ENCODE measurements around the gene PLVAP.

The PLVAP gene, protein sequence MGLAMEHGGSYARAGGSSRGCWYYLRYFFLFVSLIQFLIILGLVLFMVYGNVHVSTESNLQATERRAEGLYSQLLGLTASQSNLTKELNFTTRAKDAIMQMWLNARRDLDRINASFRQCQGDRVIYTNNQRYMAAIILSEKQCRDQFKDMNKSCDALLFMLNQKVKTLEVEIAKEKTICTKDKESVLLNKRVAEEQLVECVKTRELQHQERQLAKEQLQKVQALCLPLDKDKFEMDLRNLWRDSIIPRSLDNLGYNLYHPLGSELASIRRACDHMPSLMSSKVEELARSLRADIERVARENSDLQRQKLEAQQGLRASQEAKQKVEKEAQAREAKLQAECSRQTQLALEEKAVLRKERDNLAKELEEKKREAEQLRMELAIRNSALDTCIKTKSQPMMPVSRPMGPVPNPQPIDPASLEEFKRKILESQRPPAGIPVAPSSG

DNA sequence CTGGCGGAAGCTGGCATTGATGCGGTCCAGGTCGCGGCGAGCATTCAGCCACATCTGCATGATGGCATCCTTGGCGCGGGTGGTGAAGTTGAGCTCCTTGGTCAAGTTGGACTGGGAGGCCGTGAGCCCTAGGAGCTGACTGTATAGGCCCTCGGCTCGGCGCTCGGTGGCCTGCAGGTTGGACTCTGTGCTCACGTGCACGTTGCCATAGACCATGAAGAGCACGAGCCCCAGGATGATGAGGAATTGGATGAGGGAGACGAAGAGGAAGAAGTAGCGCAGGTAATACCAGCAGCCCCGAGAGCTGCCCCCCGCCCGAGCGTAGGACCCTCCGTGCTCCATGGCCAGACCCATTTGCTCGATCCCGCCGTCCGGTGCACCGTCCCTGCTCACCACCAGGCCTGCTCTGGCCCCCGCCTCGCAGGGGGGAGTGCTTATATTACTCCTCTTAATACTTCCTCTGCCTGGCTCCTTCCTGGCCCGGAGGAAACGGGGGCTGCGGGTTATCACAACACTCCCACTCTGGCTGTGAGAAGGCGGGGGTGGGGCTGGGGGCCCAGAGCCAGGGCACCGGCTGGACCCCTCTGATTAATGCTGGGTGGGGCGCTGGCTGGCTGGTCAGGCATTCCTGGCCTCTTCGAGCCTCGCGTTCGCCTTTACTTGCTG, at the start of gene PLVAP:
Gene PLVAP (minus strand): TSS at position 408 of the 666 bp plus-strand sequence. CDS start 54 bp downstream, at position 354.
- no peak for DNase-seq (ENCODE audit: insufficient read length, low spot score)
- FAIRE-seq = no peak

DNA sequence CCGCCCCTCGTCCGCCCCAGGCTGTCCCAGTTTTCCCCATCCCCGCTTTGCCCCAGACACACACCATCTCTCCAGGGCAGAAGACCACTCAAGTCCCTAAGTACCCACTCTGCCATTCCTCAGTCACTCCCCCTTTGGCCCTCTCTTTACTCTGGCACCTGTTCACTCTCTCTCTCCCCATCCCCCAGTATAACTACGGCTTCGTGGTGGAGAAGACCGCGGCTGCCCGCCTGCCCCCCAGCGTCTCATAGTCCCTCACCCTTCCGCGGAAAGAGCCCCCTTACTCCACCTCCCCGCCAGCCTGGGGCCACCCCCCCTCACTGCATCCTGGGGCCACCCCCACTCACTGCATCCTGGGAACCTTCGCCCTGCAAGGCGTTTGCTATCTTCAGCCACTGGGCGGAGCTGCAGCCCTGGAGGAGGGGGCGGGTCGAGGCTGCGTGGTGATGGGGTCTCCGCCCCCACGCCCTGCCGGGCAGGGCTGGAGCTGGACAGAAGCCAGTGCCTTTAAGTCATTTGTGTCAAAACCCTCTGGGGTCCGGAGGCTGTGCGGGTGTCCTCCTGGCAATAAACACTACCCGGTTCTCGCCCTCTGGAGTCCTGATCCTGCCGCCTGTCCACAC, 47.7 kb upstream of the PLVAP start:
- FAIRE-seq (no peak), DNase-seq (ENCODE audit: insufficient read length, low spot score) (no peak)

DNA sequence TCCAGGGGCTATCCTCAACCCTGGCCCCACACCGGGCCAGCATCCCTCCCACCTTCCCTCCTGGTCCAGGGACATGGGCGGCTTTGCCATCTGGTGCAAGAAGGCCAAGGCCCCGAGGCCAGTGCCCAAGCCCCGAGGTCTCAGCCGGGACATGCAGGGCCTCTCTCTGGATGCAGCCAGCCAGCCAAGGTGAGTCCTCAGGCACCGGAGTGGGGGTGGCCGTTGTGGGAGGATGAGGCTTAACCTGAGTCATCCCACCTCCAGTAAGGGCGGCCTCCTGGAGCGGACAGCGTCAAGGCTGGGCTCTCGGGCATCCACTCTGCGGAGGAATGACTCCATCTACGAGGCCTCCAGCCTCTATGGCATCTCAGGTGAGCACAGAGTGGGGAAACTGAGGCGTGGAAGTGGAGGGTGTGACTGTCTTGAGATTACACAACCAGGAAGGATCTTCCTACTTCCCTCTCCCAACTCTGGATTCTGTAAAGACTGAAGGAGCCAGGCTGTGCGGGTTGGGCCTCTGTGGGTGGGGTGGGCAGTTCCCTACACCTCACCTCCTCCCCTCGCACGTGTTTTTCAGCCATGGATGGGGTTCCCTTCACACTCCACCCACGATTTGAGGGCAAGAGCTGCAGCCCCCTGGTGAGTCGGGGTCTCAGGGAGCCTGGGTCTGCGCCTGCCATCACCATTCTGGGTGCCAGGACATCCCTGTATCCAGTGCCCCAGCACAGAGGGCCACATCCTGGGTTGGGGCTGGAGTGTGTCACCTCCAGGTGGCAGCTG, 46.5 kb upstream of the PLVAP start:
- FAIRE-seq (no peak), DNase-seq (ENCODE audit: insufficient read length, low spot score) (no peak)

DNA sequence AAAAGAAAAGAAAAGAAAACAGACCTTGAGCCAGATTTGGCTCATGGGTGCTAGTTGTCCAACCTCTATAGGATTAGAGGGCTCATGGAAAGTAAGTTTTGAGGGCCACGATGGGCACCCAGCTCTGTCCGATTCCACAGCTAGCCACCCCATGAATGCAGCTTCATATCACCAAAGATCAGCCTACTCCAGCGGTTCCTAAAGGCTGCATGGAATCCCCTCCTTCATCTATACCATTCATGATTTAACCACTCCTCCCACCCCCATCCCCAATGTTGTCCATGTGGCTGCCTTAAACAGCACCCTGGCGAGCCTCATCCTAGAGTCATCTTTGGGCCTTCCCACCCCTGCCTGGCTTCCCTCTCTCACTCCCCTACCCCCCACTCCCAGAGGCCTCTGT, 44.8 kb upstream of the PLVAP start:
- DNase-seq (ENCODE audit: insufficient read length, low spot score) (no peak), FAIRE-seq (no peak)

DNA sequence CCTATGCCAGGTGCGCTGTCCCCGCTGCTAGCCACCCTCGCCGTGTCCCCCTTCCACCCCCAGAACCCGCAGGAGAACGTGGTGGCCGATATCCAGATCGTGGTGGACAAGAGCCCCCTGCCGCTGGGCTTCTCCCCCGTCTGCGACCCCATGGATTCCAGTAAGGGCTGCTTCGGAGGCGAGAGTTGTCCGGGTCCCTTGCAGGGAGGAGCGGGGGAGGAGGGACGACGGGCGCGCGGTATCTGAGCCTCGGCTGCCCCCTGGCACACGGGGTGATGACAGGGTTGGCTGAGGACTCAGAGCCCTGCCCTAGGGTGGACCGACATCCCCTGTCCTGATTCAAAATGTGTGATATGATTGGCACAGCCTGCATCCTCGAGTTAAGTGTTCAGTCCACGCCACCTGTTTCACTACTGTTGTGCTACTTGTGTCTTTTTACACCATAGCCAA, 43.4 kb upstream of the PLVAP start:
- FAIRE-seq = no peak

DNA sequence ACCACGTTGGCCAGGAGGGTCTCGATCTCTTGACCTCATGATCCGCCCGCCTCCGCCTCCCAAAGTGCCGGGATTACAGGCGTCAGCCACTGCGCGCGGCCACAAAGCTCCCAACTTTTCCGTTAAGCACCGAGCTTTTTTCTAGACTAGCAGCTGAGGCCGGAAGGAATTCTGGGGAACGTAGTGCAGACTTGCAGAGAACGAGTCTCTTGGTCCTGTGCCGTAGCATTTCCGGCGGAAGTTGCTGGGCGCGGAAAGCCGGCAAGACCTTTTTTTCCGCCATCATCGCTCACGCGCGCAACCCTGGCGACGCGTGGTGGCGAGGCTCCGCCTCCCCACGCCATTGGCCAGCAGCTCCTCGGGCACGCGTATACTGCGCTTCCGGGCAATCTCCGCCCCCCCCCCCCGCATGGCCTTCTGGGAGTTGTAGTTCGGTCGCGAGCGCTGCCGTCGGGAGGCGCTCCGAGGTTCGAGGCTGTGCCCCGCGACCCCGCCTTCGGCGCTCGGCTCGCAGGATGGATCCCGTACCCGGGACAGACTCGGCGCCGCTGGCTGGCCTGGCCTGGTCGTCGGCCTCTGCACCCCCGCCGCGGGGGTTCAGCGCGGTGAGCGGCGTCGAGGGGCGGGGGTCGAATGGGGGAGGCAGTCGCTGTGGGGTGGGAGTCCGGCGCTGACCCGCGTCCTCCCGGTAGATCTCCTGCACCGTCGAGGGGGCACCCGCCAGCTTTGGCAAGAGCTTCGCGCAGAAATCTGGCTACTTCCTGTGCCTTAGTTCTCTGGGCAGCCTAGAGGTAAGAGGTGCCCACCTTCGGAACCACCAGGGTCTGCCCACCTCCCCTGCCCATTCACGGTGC, 42.7 kb upstream of the PLVAP start, which contains the start of gene MVB12A:
Gene MVB12A (plus strand): TSS at position 427 of the 854 bp plus-strand sequence. CDS start 89 bp downstream, at position 516.
- DNase-seq (ENCODE audit: insufficient read length, low spot score) (peak; percentile 99), FAIRE-seq (peak; percentile 95)

More for the DNA sequence above, 43.4 kb upstream of the PLVAP start:
- no peak for DNase-seq (ENCODE audit: insufficient read length, low spot score)

DNA sequence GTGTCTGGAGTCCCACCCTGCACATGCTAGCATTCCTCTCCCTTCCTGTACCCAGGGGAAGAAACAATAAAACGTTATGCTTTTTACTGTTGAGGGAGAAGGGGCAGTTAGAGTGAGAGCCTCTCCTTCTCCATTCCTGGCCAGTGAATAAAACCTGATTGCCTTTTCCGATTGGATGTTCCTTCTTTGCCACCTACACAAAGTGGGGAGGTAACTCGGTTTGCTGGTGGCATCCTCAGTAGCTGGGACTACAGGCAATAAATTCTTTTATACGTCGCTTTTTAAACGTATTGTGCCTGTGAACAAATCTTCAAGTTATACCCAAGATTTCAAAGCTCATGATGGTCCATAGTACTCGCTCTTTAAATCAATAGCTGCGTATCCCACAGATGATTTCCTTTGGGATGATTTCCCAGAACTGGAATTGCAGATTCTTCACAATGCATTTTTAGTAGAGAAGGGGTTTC, 42.0 kb upstream of the PLVAP start:
- no peak for DNase-seq (ENCODE audit: insufficient read length, low spot score)

DNA sequence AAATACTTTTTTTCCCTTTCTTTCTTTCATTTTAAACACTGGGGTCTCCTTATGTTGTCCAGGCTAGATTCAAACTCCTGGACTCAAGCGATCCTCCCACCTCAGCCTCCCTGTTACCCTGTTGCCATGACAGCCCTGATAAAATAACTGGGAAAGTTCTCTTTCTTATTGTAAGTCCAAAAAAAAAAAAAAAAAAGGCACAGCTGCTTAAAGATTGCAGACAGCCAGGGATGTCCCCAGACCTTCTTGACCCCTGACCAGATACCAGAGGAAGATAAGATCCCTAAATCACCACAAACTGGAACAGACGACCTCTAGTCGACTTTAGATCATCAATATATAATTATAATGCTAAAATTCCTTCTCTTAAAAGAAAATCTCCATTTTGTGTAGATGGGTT, 41.6 kb upstream of the PLVAP start:
- DNase-seq (ENCODE audit: insufficient read length, low spot score) (no peak), FAIRE-seq (no peak)

More for the DNA sequence above, 42.0 kb upstream of the PLVAP start:
- no peak for FAIRE-seq

DNA sequence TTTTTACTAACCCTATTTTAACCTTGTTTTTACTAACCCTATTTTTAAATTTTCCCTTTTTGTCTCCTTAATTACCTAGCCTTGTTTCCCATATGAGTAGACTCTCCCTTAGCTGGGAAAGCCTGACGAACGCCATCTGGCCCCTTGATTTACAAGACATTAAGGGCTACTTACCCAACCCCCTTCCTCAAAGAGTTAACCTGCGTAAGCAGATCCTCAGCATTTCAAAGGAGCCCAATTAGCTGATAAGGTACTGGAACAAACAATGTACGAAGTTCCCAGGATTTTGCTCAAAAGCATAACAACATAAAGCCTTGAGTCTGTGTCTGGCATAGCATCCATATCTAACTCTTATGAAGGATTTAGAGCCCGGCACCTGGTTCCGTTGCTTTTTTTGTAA, 38.0 kb upstream of the PLVAP start:
- FAIRE-seq (no peak), DNase-seq (ENCODE audit: insufficient read length, low spot score) (no peak)

DNA sequence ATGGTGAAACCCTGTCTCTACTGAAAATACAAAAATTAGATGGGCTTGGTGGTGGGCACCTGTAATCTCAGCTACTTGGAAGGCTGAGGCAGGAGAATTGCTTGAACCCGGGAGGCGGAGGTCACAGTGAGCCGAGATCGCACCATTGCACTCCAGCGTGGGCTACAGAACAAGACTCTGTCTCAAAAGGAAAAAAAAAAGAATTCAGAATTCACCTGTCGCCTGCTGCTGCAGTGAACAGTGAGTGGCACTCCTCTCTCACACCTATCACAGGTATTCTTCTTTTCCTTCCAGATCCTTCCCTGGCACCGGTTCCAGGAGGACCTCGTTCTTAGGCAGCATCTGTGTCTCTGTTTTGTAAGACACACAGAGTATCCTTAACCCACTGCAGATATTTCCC, 37.0 kb upstream of the PLVAP start:
- no peak for DNase-seq (ENCODE audit: insufficient read length, low spot score)
- FAIRE-seq = no peak

DNA sequence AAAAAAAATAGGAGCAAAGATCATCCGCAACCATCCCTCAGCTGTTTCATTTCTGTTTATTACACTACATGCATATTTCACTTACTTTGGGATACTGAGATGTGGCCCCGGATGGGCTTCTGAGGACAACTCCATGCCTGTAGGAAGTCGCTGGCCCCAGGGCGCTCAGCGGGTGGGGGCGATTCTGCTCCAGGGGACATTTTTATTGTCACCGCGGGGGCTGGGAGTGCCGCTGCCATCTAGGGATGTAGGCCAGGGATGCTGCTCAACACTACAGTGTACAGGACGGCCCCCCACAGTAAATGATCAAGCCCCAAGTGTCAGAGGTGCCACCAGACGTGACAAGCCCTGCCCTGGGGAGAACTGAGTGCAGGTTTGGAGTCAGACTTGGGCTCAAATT, 34.7 kb upstream of the PLVAP start:
- FAIRE-seq = no peak
- no peak for DNase-seq (ENCODE audit: insufficient read length, low spot score)

DNA sequence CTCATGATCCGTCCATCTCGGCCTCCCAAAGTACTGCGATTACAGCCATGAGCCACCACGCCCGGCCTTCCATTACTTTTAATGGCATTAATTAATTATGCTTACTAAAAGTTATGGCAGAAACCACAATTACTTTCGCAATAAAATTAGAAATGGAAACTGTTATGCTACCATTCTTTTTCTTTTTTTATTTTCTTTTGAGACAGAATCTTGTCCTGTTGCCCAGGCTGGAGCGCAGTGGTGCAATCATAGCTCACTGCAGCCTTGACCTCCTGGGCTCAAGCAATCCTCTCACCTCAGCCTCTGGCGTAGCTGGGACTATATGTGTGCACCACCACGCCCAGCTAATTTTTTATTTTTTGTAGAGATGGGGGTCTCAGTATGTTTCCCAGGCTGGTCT, 32.8 kb upstream of the PLVAP start:
- DNase-seq (ENCODE audit: insufficient read length, low spot score) (no peak), FAIRE-seq (no peak)

DNA sequence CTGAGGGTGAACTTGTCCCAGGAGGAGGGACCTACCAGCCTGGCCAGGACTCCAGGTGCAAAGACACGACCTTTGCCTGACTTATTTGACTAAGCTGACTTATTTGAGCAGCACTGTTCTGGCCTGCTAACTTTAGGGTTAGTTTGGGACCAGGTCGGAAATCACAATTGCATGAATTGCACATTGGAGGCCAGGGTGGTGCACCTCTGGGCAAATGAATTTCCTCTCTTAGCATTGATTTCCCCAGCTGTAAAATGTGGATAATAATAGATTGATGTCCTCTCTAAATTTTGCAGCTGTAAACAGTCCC, 29.7 kb upstream of the PLVAP start:
- FAIRE-seq (no peak), DNase-seq (ENCODE audit: insufficient read length, low spot score) (no peak)

DNA sequence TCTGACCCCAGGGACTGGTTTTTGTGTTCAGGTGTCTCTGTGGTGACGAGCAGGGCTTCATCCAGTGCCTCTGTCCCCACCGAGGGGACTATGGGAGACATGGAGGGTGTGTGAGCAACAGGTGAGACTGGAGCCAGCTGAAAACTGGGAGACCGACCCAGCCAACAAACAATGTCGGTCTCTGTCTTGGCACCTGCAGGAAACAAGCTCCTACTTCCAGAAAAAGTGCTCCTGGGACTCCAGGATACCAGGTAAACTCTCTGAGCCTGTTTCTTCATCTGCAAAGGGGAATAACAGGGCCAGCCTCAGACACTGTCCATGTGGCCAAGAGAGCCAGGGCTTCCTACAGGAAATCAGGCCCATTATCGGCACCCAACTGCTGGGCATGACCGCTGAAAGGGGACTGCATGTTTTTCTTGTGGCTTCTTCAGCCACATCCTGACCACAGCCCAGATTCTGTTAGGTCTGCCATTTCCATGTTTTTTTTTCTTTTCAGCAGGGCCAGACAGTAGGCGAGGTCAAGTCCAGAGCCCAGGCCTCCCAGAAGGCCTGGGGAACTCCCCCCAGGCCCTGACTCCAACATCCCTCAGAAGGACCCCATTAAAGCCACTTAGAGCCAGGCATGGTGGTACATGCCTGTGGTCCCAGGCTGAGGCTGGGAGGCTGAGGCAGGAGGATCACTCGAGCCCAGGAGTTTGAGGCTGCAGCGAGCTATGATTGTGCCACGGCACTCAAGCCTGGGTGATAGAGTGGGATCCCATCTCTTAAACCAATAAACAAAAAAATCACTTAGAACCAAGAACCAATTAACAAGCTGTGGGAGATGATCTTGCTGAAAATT, 29.1 kb upstream of the PLVAP start:
- DNase-seq (ENCODE audit: insufficient read length, low spot score) (no peak), FAIRE-seq (no peak)

DNA sequence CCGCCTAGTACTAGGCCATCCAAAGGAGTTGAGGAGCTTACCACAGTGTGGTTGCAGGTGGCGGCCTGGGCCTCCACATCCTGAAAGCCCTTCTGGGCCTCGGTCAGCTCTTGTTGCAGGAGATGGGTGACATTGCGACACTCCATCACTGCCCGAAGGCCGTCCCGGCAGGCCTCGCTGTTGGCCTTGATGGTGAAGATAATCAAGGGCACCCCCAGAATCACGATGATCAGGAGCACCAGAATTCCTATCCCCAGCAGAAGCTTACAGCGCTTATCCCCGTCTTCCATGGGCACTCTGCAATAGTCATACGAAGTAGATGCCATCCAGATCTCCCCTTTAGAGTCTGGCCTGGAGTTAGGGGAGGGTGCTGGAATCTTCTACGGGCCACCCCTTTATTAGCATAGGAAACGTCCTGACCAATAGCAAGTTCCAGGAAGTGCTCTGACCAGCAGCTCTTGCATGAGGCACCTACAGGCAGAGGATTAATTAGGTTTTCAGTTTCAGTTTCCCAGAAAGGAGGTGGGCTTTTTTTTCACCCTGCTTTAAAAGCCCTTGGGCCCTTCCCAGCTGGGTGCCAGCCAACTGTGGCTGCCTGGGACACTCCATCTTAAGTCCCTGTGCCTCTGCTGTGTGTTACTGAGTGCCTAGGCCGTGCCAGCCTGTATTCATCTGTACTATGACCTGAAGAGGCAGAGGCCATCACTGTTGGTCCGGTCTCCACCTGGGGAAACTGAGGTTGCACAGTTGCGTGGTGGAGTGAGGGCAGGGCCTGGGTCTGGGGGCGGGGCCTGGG, 28.3 kb upstream of the PLVAP start, which contains the start of gene BST2:
Gene BST2 (minus strand): TSS at position 381 of the 796 bp plus-strand sequence. CDS start 55 bp downstream, at position 326.
- DNase-seq (ENCODE audit: insufficient read length, low spot score) = peak; percentile 75

DNA sequence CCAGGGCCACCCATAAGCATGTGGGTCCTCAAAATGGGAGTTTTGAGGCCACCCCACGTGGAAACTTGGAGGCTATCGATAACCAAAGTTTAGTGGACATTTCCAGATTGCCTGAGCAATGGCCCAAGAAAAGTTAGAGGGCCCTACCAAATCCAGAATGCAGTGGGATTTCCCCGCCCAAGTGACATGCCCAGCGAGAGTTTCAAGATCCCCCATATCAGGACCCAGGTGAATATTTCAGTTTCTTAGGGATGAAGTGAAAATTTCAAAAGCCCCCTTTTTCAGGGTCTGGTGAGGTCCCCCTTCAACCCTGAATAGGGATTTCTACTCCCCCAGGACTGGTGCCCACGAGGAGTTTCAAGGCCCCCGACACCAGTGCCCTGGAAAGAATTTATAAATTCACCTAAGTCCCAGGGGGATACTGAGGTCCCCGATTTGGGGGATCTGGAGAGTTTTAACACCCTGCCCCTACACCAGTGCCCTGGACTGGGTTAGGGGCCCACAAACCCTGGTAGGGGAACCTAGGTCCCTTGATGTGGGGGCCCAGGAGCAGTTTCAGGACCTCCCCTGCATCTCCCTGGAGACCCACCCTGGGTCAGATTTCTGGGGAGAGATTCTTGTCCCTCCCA, 27.6 kb upstream of the PLVAP start:
- DNase-seq (ENCODE audit: insufficient read length, low spot score) (no peak), FAIRE-seq (no peak)

More for the DNA sequence above, 28.3 kb upstream of the PLVAP start, which contains the start of gene BST2:
- FAIRE-seq = no peak

DNA sequence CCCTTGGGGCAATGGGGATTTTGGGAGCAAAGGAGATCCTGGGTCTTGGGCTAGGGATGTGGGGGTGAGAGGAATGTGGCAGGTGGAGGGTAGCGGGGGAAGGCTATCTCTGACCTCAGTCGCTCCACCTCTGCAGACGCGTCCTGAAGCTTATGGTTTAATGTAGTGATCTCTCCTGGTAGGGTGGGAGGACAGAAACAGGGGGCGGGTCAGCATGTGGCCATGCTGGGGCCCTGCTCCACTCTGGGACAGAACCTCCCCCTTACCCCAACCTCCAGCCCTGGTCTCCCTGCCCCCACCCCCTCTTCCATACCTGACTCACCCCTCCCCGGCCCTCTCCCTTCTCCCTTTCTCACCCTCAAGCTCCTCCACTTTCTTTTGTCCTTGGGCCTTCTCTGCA, 26.9 kb upstream of the PLVAP start:
- FAIRE-seq = no peak
- no peak for DNase-seq (ENCODE audit: insufficient read length, low spot score)
